Measurements from ENCODE around the gene MPIG6B.

DNA sequence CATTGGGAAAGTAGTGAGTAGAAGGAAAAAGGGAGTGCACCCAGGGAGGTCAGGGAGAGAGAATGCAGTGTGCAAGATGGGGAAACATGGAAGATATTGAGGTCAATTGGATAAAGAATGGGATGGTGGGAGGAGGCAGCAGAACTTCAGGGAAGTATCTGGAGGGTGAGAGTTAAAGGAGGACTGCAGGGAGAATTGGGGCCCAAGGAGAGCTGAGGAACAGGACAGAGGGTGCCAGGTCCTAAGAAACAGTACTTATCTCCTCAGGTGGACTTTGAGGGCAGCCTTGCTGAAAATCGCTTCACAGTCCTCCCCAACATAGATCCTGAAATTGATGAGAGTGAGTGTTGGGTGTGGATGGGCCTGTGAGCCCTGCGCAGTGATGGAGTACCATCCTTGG lies 35.1 kb downstream of the MPIG6B start:
- TF ChIP-seq, protein P1, sequence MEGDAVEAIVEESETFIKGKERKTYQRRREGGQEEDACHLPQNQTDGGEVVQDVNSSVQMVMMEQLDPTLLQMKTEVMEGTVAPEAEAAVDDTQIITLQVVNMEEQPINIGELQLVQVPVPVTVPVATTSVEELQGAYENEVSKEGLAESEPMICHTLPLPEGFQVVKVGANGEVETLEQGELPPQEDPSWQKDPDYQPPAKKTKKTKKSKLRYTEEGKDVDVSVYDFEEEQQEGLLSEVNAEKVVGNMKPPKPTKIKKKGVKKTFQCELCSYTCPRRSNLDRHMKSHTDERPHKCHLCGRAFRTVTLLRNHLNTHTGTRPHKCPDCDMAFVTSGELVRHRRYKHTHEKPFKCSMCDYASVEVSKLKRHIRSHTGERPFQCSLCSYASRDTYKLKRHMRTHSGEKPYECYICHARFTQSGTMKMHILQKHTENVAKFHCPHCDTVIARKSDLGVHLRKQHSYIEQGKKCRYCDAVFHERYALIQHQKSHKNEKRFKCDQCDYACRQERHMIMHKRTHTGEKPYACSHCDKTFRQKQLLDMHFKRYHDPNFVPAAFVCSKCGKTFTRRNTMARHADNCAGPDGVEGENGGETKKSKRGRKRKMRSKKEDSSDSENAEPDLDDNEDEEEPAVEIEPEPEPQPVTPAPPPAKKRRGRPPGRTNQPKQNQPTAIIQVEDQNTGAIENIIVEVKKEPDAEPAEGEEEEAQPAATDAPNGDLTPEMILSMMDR (IDR thresholded peaks at IDR 0.05) = no peak
- no peak for TF ChIP-seq POLR2A (IDR thresholded peaks at IDR 0.05)

All from body of pancreas (tissue), 4 donors.